ENCODE data around the gene FOXF1.

GRCh38 chr16:86477642-86478041 lies 32.7 kb upstream of the FOXF1 start:
- TF ChIP-seq, protein P1, sequence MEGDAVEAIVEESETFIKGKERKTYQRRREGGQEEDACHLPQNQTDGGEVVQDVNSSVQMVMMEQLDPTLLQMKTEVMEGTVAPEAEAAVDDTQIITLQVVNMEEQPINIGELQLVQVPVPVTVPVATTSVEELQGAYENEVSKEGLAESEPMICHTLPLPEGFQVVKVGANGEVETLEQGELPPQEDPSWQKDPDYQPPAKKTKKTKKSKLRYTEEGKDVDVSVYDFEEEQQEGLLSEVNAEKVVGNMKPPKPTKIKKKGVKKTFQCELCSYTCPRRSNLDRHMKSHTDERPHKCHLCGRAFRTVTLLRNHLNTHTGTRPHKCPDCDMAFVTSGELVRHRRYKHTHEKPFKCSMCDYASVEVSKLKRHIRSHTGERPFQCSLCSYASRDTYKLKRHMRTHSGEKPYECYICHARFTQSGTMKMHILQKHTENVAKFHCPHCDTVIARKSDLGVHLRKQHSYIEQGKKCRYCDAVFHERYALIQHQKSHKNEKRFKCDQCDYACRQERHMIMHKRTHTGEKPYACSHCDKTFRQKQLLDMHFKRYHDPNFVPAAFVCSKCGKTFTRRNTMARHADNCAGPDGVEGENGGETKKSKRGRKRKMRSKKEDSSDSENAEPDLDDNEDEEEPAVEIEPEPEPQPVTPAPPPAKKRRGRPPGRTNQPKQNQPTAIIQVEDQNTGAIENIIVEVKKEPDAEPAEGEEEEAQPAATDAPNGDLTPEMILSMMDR (IDR thresholded peaks at IDR 0.05) = no peak
- TF ChIP-seq EZH2 (IDR thresholded peaks at IDR 0.05) = no peak

All from neural progenitor cell (in vitro differentiated cells).